Stimulated activated CD8-positive, alpha-beta memory T cell treated with anti-CD3 and anti-CD28 coated beads, Interleukin-7, amount 100 ng/mL, for 4 hours (primary cell): ENCODE results near the gene LRRC15.

ENCODE experiments used
- DNase-seq, 2 donors: peaks; one replicate each; pipeline ENCODE4 v3.0.0-alpha.2; 2020; ENCODE audit warnings: low read depth in 2 of 2

Gene LRRC15

DNA sequence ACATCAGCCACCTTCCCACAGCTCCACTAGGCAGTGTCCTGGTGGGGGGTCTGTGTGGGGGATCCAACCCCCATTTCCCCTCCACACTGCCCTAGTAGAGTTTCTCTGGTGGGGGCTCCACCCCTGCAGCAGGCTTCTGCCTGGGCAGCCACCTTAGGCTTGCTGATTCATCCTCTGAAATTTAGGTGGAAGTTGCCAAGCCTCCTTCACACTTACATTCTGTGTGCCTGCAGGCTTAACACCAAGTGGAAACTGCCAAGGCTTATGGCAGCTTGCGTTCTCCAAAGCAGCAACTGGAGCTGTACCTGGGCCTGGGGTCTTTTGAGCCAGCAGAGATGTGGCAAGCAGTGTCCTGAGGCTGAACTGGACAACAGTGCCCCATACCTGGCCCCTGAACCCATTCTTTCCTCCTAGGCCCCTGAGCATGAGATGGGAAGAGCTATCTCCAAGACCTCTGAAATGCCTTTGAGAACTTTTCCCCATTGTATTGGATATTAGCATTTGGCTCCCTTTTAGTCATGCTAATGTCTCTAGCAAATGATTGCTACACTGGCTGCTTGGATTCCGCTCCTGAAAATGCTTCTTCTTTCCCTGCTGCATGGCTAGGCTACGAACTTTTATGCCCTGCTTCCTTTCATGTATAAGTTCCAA lies 50.9 kb downstream of the LRRC15 start:
- no peak for DNase-seq

DNA sequence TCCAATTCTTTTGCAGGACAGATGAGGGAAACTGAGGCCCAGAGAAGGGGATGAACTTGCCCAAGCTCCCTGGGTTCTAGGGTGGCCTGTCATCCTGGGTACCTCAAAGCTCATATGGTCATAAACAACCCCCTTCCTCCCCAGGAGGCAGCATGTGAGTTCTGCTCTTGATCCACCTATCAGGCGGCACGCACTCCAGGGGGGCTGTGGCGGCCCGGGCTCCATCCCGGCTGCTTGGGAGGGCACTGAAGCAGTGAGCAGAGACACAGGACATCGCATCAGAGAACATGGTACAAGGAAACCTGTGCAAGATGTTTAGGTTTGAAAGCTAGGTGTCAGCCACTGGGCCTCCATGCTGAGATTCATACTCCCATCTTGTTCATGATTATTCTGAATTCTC lies 52.6 kb downstream of the LRRC15 start:
- no peak for DNase-seq

DNA sequence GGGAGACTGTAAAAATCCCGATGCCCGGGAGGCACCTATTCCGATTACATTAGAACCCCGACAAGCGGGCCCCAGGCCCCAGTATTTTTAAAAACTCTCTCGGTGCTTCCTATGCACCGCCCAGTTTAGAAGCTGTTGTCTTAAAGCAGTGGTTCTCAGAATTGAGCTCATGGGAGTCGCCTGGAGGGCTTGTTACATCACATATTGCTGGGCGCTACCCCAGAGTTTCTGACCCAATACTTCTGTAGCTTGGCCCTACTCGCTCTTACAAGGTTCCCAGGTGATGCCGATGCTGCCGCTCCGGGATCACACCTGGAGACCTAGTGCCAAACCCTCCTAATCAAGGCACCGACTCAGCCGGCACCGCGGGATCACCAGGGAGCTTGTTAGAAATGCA lies 53.6 kb downstream of the LRRC15 start:
- no peak for DNase-seq

DNA sequence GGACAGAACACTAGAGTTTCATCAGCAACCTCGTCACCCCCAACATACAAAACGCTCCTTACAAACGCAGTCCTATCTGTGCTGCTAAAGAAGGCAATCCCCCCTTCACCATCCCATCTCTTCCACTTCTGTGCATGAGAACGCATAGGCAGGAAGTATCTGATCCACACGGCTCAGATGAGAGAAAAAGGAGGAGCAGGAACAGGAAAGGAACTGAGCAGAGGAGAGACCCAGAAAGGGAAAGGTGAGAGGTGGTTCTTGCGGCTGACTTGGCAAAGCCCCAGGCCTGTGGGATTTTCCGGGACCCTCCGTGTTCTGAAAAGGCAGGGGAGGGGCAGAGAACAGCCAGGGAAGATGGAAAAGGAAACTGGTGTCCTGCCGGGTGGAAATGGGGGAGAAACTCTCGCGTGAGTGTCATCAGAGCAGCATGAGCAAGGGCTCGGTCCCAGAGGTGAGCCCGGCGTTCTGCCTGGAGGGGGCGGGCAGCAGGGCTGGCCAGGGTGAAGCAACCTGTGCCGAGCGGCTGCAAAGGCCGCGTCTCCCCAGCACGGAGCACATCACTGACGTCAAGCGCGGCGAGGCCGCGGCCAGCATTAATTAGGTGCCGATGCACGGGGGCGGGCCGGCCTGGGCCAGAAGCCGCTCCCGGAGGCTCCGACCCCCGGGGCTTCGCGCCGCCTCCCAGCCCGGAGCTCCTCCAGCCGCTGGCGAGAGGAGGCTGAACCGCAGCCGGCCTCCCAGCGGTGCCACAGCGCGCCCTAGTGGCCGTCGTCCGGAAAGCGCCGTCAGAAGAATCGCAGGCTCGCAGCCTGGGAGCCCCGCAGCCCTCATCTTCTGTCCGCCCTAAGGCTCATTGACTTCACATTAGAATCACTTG lies 54.2 kb downstream of the LRRC15 start:
- peak; percentile 60 to 69 for DNase-seq

- DNase-seq: no peak
Measured at GRCh38 chr3:194314388-194315068, 55.0 kb downstream of the LRRC15 start.

DNA sequence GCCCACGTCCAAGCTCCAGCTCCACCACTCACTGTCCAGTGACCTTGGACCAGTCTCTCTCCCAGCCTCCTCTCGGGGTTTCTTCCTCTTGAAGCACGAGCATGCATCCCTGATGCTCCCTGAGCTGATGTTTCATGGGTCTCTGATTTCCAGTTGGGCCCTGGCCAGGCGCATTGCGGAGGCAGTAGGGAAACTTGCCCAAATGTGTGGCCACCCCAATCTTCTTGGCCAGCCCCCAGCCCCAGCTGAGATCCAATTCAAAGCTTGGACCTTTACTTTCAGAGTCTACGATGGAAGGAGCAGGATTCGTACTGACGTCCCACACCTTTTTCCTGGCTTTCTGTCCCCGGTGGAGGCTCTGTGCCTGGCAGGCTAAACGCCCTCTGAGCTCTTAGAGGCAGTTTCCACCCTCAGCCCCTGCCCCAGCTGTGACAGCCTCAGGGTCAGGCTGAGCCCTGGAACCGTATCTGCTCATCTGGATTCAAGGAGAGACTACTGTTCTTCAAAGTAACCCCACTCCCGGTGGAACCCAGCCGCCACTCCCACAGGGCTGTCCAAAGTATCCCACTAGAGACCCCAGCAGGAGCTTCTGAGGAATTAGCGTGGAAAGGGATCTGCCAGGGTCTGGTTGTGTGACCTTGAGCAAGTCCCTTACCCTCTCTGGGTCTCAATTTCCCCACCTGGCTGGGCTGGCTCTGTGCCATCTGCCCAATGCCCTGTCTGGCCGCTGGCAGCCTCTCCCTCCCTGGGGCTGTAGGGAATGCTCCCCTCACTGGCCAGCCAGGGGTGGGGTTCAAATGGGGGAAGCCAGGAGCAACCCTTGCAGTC lies 55.8 kb downstream of the LRRC15 start:
- no peak for DNase-seq

GRCh38 chr3:194312743-194313281 lies 56.7 kb downstream of the LRRC15 start:
- no peak for DNase-seq

DNA sequence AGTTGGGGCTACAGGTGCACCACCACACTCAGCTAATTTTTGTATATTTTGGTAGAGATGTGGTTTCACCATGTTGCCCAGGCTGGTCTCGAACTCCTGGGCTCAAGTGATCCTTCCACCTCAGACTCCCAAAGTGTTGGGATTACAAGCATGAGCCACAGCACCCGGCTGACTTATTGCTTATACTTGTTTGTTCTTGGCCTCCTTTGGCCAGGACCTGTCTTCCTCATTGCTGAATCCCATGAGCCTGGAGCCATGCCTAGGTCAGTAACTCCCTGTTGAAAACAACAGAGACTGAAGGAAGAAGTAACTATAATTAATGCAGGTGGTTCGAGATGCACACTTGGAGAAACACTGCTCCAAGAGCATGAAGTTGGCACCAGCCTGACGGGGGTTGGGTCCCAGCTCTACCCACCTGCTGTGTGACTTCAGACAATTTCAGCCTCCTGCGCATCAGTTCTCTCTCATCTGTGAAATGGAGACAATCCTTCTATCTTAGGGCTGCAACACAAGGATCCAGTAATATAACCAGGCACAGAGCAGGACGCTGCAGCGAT lies 57.3 kb downstream of the LRRC15 start:
- no peak for DNase-seq

DNA sequence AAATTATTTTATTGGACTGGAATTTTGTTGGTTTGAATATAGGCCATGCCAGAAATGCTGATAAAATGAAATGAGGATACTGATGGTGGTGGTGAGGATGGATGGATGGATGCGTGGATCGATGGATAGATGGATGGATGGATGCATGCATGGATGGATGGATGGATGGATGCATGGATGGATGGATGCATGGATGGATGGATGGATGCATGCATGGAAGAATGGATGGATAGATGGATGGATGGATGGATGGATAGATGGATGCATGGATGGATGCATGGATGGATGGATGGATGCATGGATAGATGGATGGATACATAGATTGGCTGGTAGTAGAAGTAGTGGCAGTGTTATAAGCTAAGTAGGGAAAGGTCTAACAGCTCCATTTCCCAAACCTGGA lies 58.5 kb downstream of the LRRC15 start:
- DNase-seq: no peak

DNA sequence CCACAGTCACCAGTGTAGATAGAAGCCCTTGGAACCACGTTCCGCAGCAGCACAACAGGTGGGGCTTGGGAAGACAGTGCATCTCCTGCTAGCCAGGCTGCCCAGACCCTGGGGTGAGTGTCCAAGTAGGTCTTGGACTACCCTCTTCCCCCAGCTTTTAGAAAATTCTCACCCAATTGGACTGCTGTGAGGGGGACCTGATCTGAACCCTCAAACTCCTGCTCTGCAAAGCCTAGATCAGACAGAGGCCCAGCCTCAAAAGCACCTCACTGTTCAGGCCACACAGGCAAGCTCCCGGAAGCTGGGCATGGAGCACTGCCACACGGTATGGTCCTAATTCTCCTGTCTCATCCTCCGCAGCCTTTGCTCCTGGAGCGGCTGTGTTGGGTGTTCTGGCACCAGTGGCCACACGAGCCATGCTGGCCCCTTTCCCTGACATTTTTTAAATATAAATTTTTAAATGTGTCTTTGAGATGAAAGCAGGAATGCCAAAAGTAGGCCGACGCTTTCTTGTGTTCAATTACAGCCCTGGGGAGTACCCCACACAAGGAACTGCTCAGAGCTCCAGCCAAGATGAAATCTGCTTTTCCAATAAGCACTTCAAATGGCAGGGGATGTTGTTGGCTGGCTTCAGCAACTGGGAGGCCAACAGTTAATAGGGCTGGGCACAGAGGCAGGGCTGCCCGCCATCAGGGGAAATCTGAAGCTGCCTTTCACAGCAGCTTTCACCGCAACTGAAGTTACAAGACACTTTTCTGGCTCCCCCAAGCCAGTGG lies 59.3 kb downstream of the LRRC15 start:
- no peak for DNase-seq

GRCh38 chr3:194308601-194309449 lies 60.7 kb downstream of the LRRC15 start:
- DNase-seq: no peak

- no peak for DNase-seq
Measured at GRCh38 chr3:194307849-194308248, 61.7 kb downstream of the LRRC15 start.

- DNase-seq: no peak
Measured at GRCh38 chr3:194306771-194307640, 62.5 kb downstream of the LRRC15 start.

DNA sequence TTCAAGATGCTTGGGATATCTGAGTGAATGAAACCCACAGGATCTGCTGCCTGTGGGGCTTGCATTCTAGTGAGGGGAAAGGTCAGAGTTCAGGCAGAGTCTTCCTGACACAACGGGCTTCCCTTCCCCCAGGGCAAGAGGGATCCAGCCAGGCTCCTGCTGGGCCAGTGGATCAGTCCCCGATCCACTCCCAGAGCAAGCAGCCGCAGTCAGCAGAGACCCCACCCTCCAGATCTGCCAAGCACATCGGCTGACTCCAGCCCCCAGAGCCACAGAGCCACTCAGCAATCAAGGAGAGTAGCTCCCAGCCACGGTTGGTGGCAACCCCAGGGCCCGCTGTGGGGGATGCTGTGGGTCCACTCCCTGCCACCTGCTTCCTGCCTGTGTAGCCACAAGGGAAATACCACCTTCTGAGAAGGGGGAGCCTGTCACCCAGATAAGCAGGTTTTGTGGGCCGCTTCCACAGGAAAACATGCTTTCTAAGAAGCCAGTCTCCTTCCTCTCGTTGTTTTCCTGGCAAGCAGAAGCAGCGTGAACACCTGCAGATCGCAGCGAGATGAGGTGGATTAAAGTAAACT lies 63.3 kb downstream of the LRRC15 start:
- DNase-seq: peak in 1 of 2 donors; percentile 20

GRCh38 chr3:194305356-194306108 lies 64.0 kb downstream of the LRRC15 start:
- DNase-seq: no peak
